GM21825 (cell line): ENCODE measurements around the gene PSD4.

Source experiments
- ATAC-seq: cut with Tn5 transposase; IDR thresholded peaks from one replicate; pipeline ENCODE4 v1.9.1; 2021; ENCODE audit warnings: mild to moderate bottlenecking, moderate library complexity; ENCODE audit not compliant: unreplicated experiment

The PSD4 gene

DNA sequence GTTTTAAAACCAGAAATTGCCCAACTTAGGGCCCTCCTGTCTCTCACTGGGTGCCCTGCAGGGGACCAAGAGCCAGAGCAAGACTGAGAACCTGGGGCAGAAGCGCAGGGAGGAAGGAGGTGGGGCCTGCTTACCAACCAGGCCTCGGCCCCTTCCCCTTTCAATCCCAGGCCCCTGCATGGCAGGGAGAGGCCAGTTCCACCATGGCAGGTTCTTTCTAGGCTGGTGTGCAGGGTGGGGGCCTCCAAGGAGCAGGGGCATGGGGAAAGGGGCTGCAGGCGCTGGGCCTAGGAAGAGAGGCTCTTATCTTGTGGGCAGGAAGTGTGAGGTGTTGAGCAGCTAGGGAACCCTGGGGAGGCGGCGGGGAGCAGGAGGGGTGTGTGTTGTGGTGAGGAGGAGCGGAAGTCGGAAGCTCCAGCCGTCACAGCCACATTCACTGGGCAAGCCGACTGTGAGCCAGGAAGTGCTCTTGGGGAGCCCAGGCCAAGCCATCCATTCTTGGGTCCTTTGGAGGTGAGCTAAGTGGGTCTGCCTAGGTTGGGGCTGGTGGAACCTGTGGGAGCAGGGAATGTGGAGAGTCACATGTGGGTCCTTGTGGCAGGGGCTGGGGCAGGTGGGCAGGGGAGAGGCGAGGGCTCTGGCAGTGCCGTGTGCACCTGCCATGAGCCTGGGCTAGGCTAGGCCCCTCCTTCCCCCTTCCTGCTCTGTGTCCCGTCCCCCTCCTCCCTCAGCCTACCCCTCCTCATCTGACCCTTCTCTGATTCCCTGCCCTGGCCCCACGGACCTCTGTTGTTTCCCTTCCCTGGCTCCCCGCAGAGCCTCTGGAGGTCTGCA is at the start of gene PSD4:
PSD4 (plus strand) TSS at position 430 of the 834 bp plus-strand sequence. CDS start 8,486 bp downstream, outside the sequence.
- ATAC-seq: peak; percentile 78

DNA sequence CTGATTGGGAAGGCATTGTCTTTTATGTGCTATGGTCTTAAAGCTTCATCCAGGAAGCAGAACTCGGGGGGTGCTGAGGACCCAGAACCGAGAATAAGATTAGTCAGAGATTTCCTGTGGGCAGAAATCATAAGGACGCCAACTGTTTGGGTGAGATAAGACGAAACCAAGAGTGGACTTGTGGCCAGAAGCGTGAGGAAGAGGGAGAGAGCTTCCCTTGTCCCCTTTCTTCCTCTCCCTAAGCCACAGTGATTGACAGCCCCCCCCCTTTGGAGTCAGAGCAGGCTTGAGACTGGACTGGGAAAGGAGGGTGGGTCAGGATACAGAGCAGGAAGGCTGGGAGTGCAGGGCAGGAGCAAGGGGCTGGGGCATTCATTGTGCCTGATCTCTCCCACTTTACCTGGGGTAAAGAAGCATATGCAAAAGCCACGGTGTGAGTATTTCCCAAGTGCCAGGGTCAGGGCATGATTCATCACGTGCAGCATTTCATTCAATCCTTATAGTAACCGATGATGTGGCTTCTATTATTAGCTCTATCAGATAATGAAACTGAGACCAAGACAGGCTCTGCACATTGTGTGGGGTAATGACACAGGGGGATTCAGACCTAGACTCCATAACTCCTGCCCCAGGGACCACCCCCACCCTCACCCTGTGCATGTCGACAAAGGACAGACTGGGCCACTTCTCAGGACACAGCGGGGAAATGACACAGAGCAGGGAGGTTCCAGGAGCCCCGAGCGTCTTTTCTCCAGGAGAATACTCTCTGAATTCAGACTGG is 49.4 kb upstream of the PSD4 start:
- ATAC-seq: peak; percentile 68

DNA sequence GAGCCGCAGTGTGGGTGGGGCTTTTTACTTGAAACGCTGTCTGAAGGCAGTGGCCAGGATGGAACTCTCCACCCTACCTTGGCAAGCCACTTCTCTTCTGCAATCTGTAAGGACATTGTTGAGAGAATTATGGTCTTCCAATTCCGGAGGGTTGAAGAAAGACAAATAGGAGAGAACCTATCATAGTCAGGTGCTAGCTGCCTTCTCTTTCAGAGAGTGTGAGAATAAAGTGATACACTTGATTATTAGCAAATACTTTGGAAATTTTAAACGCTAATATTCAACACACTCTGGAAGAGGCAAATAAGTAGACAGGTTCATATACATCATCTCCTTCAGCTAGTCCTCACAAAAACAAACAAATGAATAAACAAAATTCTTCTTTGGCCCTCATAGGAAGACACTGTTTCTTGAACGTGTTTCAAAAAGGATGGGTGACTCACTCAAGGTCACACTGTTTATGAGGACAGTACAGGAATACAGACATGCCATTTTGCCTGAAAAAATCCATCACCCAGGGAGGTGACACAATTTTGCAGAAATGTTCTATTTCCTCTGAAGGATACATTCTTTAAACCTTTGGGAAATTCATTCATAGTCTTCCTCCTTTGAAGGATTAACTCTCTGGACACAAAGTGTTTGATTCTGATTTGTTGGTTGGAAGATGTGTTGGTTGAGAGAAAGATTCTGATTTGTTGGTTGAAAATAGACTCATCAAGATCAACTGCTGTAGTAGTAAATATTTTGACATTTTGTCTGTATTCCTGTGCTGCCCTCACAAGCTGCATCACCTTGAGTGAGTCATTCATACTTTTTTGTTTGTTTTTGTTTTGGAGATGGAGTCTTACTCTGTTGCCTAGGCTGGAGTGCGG is 48.6 kb upstream of the PSD4 start:
- ATAC-seq: no peak

DNA sequence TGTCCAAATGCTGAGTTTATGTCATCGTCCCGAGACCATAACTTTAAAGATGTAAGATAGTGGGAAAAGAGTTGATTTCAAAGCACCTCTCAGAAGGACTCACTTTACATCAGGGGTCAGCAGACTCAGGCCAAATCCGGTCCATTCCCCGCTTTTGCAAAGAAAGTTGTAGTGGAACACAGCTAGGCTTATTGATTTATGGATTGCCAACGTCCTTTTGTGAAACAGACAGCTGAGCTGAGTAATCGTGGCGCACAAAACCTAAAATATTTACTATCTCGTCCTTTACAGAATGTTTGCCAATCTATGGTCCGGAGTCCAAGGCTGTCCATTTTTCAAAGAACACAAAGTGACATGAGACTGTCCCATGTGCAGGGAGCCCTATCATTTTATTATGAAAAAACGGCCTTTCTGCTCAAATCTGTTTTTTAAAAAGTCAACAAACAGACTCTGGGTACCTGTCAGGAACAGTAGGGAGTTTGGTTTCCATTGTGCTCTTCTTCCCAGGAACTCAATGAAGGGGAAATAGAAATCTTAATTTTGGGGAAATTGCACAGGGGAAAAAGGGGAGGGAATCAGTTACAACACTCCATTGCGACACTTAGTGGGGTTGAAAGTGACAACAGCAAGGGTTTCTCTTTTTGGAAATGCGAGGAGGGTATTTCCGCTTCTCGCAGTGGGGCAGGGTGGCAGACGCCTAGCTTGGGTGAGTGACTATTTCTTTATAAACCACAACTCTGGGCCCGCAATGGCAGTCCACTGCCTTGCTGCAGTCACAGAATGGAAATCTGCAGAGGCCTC is 46.7 kb upstream of the PSD4 start, which contains the start of gene IL1RN:
IL1RN (plus strand) TSS at position 754 of the 801 bp plus-strand sequence; CDS start at position 781, 27 bp downstream.
- no peak for ATAC-seq

DNA sequence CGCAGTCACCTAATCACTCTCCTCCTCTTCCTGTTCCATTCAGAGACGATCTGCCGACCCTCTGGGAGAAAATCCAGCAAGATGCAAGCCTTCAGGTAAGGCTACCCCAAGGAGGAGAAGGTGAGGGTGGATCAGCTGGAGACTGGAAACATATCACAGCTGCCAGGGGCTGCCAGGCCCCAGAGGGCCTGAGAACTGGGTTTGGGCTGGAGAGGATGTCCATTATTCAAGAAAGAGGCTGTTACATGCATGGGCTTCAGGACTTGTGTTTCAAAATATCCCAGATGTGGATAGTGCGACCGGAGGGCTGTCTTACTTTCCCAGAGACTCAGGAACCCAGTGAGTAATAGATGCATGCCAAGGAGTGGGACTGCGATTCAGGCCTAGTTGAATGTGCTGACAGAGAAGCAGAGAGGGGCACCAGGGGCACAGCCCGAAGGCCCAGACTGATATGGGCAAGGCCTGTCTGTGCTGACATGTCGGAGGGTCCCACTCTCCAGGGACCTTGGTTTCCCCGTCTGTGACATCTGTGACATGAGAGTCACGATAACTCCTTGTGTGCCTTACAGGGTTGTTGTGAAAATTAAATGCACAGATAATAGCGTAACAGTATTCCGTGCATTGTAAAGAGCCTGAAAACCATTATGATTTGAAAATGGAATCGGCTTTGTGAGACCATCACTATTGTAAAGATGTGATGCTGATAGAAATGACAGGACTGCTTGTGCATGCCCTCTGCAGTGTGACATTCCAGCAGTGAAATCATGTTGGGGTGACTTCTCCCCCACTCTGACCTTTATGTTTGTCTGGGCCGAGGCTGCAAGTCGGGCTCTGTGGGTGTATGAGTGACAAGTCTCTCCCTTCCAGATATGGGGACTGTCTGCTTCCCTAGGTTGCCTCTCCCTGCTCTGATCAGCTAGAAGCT is 45.9 kb upstream of the PSD4 start:
- no peak for ATAC-seq

DNA sequence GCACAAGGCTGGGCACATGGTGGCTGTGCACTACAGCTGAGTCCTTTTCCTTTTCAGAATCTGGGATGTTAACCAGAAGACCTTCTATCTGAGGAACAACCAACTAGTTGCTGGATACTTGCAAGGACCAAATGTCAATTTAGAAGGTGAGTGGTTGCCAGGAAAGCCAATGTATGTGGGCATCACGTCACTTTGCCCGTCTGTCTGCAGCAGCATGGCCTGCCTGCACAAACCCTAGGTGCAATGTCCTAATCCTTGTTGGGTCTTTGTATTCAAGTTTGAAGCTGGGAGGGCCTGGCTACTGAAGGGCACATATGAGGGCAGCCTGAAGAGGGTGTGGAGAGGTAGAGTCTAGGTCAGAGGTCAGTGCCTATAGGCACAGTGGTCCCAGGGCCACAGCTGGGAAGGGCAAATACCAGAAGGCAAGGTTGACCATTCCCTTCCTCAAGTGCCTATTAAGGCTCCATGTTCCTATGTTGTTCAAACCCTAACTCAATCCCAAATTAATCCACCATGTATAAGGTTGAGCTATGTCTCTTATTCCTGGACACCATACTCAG is 44.2 kb upstream of the PSD4 start:
- ATAC-seq: no peak

DNA sequence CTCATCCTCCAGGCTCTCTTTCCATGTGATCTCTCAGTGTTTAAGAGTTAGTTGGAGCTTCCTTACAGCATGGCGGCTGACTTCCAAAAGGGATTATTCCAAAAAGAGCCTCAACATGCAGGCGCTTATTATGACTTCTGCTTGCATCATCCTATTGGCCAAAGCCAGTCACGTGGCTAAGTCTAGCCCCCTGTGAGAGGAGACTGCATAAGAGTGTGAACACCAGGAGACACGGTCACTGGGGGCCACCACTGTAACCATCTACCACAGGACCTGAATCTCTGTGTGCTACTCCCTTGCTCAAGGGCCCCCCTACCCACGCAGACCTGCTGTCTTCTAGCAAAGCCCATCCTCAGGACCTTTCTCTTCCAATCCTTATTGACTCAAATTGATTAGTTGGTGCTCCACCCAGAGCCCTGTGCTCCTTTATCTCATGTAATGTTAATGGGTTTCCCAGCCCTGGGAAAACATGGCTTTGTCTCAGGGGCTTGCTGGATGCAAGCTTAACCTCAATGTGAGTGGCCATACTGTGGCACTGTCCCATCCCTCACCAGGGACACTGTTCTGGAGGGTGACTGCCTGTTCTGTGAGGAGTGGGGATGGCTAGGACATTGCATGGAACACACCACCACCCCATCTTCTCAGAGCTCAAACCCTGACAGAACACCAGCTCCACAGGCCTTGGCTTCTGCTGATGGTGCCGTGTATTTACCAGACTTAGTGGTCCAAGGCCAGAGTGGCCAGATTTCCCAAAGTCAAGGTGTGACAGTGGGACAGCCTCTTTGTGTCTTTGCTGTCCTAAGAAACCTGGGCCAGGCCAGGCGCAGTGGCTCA is 42.2 kb upstream of the PSD4 start:
- no peak for ATAC-seq

DNA sequence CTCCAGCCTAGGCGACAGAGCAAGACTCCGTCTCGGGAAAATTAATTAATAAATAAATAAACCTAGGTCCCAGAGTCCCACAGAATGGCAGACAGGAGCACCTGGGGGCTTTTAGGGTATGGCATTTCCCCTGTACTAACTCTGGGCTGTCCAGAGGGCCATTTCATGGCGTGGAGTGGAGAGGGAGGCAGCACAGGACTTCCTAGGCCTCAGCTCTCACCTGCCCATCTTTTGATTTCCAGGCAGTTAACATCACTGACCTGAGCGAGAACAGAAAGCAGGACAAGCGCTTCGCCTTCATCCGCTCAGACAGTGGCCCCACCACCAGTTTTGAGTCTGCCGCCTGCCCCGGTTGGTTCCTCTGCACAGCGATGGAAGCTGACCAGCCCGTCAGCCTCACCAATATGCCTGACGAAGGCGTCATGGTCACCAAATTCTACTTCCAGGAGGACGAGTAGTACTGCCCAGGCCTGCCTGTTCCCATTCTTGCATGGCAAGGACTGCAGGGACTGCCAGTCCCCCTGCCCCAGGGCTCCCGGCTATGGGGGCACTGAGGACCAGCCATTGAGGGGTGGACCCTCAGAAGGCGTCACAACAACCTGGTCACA is 41.3 kb upstream of the PSD4 start:
- no peak for ATAC-seq

DNA sequence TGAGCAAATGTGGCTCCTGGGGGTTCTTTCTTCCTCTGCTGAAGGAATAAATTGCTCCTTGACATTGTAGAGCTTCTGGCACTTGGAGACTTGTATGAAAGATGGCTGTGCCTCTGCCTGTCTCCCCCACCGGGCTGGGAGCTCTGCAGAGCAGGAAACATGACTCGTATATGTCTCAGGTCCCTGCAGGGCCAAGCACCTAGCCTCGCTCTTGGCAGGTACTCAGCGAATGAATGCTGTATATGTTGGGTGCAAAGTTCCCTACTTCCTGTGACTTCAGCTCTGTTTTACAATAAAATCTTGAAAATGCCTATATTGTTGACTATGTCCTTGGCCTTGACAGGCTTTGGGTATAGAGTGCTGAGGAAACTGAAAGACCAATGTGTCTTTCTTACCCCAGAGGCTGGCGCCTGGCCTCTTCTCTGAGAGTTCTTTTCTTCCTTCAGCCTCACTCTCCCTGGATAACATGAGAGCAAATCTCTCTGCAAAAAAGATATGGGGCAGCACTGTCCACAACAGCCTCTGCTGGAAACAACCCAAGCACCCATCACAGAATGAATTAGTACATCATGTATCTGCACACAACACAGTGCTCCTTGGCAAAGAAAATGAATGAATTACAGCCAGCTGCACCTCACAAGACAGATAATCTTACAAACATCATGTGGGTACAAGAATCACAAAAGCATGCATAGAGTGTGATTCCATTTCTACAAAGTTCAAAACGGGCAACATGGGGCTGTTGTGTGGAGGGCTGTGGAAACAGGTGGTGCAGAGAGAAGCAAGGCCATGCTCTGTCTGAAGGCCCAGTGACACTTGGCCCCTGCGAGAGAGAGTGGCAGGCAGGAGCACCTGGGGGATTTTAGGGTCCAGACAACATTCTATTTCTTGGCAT is 39.8 kb upstream of the PSD4 start:
- no peak for ATAC-seq

DNA sequence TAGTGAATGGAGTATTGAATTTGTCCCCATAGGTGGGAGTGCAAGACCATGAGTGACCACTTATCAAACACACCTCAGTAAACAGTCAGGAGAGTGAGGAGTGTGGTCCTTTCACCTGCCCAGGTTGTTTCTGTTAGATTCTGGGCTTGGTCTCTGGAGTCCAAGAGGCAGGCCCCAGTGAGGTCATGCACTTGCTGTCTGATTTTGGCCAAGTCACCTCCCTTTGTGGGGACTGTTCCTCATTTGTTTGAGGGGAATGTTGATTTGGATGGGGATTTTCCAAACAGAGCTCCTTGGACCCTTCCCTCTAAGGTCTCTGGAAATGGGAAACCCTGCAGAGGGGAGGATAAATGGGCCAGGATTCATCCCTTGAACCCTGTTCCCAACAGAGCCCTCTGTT is 39.1 kb upstream of the PSD4 start:
- no peak for ATAC-seq

DNA sequence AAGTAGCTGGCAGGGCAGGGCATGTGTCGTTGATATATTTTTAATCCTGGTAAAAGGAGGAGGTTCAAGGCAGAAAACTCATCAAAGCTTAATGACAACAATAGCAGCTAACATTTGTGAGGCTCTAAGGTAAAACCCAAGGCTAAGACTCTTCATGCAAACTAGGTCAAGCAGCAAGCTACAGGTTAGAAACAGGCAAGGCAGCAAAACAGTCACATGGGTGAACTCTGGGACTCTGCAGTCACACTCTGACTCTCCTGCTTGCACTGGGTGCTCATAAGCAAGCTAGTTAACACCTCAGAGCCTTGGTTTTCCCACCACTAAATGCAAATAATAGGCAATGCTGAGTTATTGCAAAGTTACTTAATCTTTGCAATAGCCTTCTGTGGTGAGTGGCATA is 38.5 kb upstream of the PSD4 start:
- no peak for ATAC-seq

DNA sequence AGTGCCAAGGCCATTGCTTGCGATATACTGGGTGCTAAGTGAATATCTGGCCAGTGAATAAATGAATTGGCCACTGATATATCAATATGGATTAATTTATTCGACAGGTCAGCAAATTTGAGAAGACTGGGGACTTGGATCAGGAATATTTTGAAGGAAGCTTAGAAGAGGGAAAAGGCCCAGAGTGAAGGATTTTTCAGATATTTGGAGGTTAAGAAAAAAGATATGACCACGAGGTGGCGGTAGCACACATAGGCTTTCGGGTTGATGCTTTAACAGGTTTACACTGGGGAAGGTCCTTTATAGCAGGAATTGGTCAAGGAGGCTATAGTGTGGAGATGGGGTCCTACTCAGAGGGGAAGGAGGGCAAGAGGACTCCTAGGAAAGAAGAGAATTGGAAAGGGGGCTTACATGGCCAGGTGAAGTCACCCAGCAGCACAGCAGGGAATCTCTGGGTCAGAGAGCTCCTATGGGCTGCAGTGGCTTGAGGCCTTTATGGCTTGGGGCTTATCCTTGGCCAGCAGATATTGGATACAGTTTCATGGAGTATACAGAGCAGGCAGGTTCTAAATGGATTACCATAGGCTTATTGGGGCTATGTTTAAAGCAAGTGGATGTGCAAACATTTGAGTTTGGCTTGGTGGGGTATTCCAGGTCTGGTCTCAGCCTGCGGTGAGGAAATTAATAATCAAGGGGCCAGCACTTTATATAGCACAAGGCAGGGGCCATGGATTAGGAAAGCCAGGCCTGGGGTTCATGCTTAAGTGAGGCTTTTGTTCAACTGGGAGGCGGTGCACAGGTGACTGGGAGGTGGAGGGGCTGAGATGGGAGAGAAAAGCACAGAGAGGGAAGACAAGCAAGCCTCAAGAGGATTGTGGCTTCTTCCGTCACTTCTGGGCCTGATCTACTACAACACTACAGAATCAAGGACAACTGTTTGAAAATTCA is 36.7 kb upstream of the PSD4 start:
- ATAC-seq: no peak

DNA sequence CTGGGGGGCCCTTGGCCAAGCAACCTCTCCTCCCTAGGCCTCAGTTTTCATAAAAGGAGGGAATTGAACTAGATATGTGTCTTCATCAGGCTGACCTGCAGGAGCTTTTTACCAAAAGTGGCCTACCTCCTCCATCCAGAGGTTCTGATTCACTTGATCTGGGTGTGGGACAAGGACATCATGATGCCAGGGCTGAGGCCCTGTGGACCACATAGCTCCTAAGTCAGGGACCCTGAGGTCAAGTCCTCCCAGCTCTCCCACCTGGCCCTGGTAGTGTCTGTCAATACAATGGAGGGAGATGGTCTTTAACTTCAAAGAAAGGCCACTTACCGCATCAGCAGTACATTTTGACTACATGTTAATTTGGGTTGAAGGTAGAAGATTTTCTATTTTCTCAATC is 35.9 kb upstream of the PSD4 start:
- no peak for ATAC-seq

DNA sequence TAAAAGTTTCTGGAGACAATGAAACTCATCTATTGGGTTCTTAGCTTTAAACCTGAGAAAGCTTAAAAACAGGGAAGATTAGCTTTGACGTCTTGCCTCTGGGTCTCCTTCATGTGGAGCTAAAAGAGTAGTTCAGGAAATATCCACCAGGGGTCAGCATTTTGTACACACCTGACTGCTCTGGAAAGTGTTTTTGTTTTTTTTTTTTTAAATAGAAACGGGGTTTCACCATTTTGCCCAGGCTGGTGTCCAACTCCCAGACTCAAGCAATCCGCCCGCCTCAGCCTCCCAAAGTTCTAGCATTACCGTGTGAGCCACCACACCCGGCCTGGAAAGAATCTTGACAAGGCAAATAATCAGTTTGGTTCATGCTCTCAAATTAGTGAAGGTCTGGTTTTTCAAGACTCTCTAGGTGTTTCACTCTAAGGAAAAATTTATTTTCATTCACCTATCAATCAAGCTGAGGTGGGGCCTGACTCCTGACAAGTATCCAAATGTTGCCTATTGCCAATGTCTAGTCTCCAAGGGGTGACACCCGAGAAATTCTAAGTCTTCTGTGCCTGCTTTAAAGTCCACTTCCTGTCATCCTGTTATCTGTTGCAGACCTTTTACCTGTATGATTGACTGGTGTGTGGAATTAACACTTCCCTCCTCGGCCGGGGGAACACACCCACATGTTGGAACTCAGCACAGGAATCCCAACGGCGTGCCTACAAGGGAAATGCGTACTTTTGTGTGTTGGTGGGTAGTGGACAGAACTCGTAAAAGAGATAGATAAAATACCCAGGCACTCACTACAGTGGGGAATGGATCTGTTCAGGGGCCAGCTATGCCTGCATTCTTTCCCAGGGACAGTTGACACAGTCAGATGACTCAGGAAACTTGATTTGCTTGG is 35.1 kb upstream of the PSD4 start:
- peak; percentile 68 for ATAC-seq
